BE2C (cell line): ENCODE data around the gene CCM2.

Experiments
- DNase-seq: peaks from one replicate; pipeline ENCODE4 v3.0.0-alpha.2; 2020
- H3K27me3 ChIP-seq: fragments of 250-450 bp; sonication (Bioruptor Pico); 2 replicates; pipeline ENCODE4 v1.5.1; 2020; ENCODE audit warnings: mild to moderate bottlenecking
- H3K36me3 ChIP-seq: fragments of 250-450 bp; sonication (Bioruptor Pico); 2 replicates; pipeline ENCODE4 v1.5.1; 2020; ENCODE audit warnings: mild to moderate bottlenecking
- H3K4me1 ChIP-seq: fragments of 250-450 bp; sonication (Bioruptor Pico); 2 replicates; pipeline ENCODE4 v1.5.1; 2020
- H3K4me3 ChIP-seq: 2 replicates; pipeline ENCODE4 v1.5.1; 2011; ENCODE audit warnings: low read depth, low read length
- H3K9me3 ChIP-seq: fragments of 250-450 bp; sonication (Bioruptor Pico); 2 replicates; pipeline ENCODE4 v1.5.1; 2020
- TF ChIP-seq, protein P1 (sequence below): IDR thresholded peaks from 2 replicates; pipeline ENCODE4 v1.5.1; 2012; ENCODE audit warnings: mild to moderate bottlenecking, low read depth, low read length

The CCM2 gene

DNA sequence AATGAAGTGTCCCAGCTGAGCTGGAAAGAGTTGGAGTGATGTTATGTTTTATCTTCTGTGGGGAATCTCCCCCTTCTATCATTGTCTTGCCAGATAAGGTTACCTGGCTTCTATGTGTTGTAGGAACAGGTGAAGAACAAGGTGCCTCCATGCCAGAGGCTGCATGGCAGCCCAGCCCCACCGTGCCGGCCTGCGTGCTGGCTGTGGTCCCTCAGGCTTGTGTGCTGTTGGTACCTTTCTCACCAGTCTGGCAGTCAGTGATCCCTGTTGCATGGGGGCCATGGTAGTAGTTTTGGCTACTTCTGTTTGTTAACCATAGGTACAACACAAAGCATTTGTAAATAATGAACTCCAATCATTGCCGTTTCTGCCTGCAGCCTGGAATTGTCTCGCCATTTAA, 37.9 kb downstream of the CCM2 start:
- no peak for DNase-seq
- no peaks in the 10 kb centered on the region for H3K27me3 ChIP-seq
- peaks cover 10% of the 10 kb centered on the region for H3K36me3 ChIP-seq
- no peaks in the 10 kb centered on the region for H3K4me1 ChIP-seq
- no peak overlapping the region for H3K4me3 ChIP-seq
- no peaks in the 10 kb centered on the region for H3K9me3 ChIP-seq
- TF ChIP-seq, protein P1, sequence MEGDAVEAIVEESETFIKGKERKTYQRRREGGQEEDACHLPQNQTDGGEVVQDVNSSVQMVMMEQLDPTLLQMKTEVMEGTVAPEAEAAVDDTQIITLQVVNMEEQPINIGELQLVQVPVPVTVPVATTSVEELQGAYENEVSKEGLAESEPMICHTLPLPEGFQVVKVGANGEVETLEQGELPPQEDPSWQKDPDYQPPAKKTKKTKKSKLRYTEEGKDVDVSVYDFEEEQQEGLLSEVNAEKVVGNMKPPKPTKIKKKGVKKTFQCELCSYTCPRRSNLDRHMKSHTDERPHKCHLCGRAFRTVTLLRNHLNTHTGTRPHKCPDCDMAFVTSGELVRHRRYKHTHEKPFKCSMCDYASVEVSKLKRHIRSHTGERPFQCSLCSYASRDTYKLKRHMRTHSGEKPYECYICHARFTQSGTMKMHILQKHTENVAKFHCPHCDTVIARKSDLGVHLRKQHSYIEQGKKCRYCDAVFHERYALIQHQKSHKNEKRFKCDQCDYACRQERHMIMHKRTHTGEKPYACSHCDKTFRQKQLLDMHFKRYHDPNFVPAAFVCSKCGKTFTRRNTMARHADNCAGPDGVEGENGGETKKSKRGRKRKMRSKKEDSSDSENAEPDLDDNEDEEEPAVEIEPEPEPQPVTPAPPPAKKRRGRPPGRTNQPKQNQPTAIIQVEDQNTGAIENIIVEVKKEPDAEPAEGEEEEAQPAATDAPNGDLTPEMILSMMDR: no peak

DNA sequence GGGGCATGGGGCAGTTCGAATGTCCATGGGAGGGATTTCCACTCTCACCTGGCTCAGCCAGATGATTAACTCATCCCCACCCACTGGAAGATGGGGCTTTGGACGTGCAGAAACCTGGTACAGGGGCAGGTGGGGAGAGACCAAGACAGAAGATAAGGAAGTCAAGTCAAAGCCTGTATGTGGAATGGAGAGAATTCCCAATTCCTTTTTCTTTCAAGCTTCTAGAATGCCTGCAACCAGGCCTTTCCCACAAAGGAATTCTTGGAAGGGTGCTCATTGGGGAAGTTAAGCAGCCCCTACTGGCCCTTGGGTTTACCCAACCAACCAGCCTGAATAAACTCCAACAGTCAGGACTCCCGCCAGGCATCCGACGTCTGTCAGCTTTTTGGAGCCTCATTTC, 39.1 kb downstream of the CCM2 start:
- H3K9me3 ChIP-seq: no peaks in the 10 kb centered on the region
- H3K4me1 ChIP-seq: no peaks in the 10 kb centered on the region
- no peaks in the 10 kb centered on the region for H3K27me3 ChIP-seq
- no peak for DNase-seq
- H3K4me3 ChIP-seq: no peak overlapping the region
- TF ChIP-seq, protein P1: no peak
- H3K36me3 ChIP-seq: peaks cover 10% of the 10 kb centered on the region

DNA sequence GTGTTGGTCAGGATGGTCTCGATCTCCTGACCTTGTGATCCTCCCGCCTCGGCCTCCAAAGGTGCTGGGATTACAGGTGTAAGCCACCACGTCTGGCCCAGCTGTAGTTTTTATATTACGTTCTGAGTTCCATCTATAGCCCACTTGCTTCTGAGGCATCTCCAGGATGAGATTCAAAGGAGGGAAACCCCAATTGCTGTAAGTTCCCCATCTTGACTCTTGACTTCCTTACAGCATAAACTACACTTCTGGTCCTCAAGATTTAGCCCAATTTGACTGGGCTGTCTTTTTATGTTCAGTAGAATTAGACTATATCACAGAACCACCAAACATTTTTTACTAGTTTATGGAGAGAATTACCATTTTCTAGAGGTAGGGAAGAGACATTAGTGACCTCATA, 44.3 kb downstream of the CCM2 start:
- no peak overlapping the region for H3K4me3 ChIP-seq
- no peaks in the 10 kb centered on the region for H3K27me3 ChIP-seq
- DNase-seq: no peak
- no peaks in the 10 kb centered on the region for H3K9me3 ChIP-seq
- no peaks in the 10 kb centered on the region for H3K4me1 ChIP-seq
- peaks cover under 1% of the 10 kb centered on the region; the same call in 1 of the 2 replicates for H3K36me3 ChIP-seq
- TF ChIP-seq, protein P1: no peak

DNA sequence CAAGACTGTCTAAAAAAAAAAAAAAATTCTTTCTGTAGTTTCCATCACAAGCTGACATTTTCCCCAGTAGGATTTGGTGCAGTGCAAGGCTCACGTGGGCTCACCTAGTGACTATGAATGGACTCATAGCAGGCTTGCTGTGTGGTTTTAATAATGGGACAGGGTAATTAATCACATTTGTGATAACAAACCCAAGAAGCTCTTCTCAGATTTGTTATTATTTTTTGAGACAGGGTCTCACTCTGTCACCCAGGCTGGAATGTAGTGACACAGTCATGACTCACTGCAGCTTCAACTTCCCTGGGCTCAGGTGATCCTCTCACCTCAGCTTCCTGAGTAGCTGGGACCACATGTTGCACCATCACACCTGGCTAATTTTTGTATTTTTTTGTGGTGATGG, 48.7 kb downstream of the CCM2 start:
- Histone ChIP-seq H3K4me3 (no peak overlapping the region), H3K9me3 (no peaks in the 10 kb centered on the region), H3K36me3 (no peaks in the 10 kb centered on the region), H3K27me3 (no peaks in the 10 kb centered on the region), H3K4me1 (no peaks in the 10 kb centered on the region)
- TF ChIP-seq, protein P1: no peak
- DNase-seq: no peak

DNA sequence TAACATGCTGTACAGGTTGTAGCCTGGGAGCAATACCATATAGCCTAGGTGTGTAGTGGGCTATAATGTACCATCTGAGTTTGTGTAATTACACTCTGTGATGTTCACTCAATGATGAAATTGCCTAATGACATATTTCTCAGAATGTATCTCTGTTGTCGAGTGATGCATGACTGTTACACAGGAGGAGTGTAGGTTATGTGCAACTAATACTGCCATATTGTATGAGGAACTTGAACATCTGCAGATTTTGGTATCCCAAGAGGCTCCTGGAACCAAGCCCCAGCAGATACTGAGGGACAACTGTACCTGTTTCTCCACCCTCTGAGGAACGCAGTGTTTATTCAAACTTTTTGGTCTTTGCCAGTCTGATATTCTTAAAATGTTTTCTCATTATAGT, 50.2 kb downstream of the CCM2 start:
- Histone ChIP-seq H3K4me3 (no peak overlapping the region), H3K9me3 (no peaks in the 10 kb centered on the region), H3K27me3 (no peaks in the 10 kb centered on the region), H3K36me3 (no peaks in the 10 kb centered on the region), H3K4me1 (no peaks in the 10 kb centered on the region)
- DNase-seq: no peak
- TF ChIP-seq, protein P1: no peak

DNA sequence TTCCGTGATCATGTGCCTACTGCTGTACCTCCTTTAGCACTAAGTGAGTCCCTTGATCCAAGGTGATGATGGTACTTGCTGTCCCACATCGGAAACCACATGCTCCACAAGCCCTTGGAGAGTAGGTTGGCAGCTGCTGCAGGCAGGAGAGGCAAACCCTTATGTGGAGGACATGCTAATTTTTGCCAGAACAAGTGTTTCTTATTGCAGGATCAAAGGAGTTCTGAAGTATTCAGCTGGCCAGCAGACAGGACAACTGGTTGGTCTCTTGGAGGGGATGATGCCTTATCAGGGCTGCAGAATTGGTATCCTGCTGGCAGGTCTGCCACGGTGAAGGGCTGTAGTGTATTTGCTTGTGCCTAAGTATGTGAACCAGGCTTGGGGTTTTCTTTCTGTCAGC, 52.0 kb downstream of the CCM2 start:
- Histone ChIP-seq H3K27me3 (no peaks in the 10 kb centered on the region), H3K36me3 (no peaks in the 10 kb centered on the region), H3K4me3 (no peak overlapping the region), H3K4me1 (no peaks in the 10 kb centered on the region), H3K9me3 (no peaks in the 10 kb centered on the region)
- TF ChIP-seq, protein P1: no peak
- DNase-seq: no peak
